ENCODE measurements around the gene RO60. TPM values are rescaled to one million over a fixed set of nuclear protein-coding genes. Genes with fewer than 3 reads are reported as not detected.
"Not testable (repeated sequence)": the region's sequence is repeated elsewhere in the genome, so short reads cannot be mapped to it uniquely, and the experiment has no call there.

RO60 gene
- total RNA-seq, 2 experiments from 2014 or later: 56.5 to 65.8 TPM

DNA sequence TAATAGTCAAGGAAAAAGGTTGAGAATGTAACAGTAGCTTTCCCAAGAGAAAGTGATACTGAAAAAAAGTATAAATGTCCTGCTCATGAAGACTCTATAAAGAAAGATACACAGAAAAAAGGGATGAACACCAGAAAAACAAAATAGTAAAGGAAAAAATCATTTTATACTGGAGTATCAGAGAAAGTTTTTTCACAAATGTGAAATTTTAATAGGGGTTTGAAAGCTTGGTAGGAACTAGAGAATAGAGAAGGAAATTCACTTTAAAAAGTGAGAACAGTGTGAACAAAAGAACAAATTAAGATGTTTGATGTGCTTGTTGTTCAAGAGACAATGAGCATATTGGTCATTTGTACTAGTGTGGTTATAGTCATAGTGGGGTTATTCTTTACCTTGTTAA is 25.8 kb upstream of the RO60 start:
- Mint-ChIP-seq H3K9me3 (no peaks in the 10 kb centered on the region), H3K4me3 (no peak overlapping the region), H3K27ac (no peak overlapping the region), H3K36me3 (peaks cover 11% of the 10 kb centered on the region), H3K4me1 (ENCODE audit: low read depth) (peaks cover 23% of the 10 kb centered on the region), H3K27me3 (no peaks in the 10 kb centered on the region)
- ChIA-PET CTCF (interaction anchor here (0.6 kb wide), 1 partner anchor 191 kb away, joined by 3 read pairs; no protein-coding TSS in a partner anchor), POLR2A (no interaction called here)
- no peak for DNase-seq
- intact Hi-C loops (cut with micrococcal nuclease): no loop called here

DNA sequence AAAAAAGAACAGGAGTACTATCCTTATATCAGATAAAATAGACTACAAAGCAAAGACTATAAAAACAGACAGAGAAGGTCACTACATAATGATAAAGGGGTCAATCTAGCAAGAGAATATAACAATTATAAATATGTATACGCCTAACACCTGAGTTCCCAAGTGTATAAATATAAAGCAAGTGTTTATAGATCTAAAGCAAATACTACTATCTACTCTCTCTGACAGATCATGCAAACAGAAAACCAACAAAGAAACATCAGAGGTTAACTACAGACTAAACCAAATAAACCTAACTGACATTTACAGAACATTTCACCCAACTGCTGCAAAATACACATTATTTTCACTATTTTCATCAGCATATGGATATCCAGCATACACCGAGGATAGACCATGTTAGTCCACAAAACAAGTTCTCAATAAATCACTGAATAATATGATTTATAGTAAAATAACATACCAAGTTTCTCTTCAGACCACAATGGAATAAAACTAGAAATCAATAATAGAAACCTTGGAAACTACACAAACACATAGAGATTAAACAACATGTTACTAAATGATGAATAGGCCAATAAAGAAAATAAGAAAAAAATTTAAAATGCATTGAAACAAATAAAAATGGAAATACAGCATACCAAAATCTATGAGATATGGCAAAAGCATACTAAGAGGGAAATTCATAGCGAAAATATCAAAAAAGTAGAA is 22.9 kb upstream of the RO60 start:
- POLR2A ChIA-PET: no interaction called here
- H3K27ac Mint-ChIP-seq: no peak overlapping the region

DNA sequence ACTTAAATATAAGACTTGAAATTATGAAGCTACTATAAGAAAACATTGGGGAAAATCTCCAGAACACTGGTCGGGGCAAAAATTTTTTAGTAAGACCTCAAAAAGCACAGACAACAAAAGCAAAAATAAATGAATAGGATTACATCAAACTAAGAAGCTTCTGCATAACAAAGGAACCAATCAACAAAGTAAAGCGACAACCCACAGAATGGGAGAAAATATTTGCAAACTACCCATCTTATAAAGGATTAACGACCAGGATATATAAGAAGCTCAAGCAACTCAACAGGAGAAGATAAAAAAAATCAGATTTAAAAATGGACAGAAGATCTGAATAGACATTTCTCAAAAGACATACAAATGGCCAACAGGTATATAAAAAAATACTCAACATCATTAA is 19.4 kb upstream of the RO60 start:
- no peaks in the 10 kb centered on the region for H3K27me3 Mint-ChIP-seq
- DNase-seq: no peak
- no peaks in the 10 kb centered on the region for H3K9me3 Mint-ChIP-seq
- peaks cover 28% of the 10 kb centered on the region for H3K36me3 Mint-ChIP-seq
- peaks cover 26% of the 10 kb centered on the region for H3K4me1 Mint-ChIP-seq (ENCODE audit: low read depth)
- no peak overlapping the region for H3K27ac Mint-ChIP-seq
- no peak overlapping the region for H3K4me3 Mint-ChIP-seq
- CTCF ChIA-PET: no interaction called here
- intact Hi-C loops (cut with micrococcal nuclease): no loop called here
- POLR2A ChIA-PET: no interaction called here

More for the DNA sequence above, 22.9 kb upstream of the RO60 start:
- H3K9me3 Mint-ChIP-seq: no peaks in the 10 kb centered on the region
- H3K4me3 Mint-ChIP-seq: no peak overlapping the region
- intact Hi-C loops (cut with micrococcal nuclease): no loop called here
- H3K27me3 Mint-ChIP-seq: no peaks in the 10 kb centered on the region
- peaks cover 23% of the 10 kb centered on the region for H3K4me1 Mint-ChIP-seq (ENCODE audit: low read depth)
- no peak for DNase-seq
- CTCF ChIA-PET: interaction anchor here (0.6 kb wide), 1 partner anchor 561 kb away, joined by 3 read pairs; no protein-coding TSS in a partner anchor
- H3K36me3 Mint-ChIP-seq: peaks cover 20% of the 10 kb centered on the region

DNA sequence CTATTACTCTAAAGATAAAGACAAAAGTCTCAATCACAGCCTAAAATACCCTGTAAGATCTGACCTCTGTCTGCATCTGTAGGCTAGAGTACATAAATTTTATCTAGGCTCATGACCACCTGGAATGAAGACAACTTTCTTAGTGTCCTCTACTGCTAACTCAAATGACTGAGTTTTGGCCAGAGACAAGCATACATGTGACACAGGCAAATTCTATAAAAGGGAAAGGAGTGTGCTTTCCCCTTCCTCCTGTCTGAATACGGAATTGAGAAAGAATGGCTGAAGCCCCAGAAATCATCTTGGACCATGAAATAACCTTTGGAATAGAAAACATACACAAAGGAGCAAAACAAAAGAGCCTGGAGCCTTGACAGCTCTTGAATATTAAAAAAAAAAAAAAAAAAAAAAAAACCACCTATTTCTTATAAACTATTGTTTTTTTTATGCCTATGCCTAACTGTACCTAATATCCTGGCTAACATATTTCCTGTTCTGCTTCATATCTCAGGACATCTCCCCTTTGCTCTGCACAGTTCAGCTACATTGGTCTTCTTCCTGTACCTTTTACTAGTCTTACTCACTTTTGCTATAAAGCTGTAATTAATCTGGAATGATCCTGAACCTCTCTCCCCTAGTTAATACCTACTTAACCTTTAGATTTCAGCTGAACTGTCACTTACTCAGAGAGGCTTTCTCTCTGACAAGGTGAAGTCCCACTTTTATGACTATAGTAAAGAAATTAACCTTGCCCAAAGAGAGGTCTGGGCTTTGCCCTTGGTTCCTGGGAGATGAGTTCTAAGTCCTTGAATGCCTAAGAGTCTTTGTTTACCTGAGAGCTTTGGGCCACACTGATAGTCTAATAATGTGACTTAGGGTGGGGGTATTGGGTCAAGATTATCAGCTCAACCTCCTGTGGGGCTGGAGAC is 16.4 kb upstream of the RO60 start:
- POLR2A ChIA-PET: interaction anchor here (1.3 kb wide), 1 partner anchor 16 kb away, joined by 6 read pairs; the partner anchor contains the start of gene UCHL5
- CTCF ChIA-PET: no interaction called here
- Mint-ChIP-seq H3K9me3 (no peaks in the 10 kb centered on the region), H3K4me3 (no peak overlapping the region), H3K36me3 (peaks cover 27% of the 10 kb centered on the region), H3K4me1 (ENCODE audit: low read depth) (peaks cover 11% of the 10 kb centered on the region), H3K27me3 (no peaks in the 10 kb centered on the region), H3K27ac (no peak overlapping the region)
- intact Hi-C loops (cut with micrococcal nuclease): no loop called here
- no peak for DNase-seq

DNA sequence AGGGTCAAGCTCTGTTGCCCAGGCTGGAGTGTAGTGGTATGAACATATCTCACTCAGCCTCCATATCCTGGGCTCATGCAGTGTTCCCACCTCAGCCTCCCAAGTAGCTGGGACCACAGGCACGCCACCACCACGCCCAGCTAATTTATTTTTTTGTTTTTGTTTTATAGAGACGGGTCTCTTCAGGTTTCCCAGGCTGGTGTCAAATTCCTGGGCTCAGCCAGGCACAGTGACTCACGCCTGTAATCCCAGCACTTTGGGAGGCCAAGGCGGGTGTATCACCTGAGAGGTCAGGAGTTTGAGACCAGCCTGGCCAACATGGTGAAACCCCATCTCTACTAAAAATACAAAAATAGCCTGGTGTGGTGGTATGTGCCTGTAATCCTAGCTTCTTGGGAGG is 10.5 kb upstream of the RO60 start:
- POLR2A ChIA-PET: interaction anchor here (0.6 kb wide), 1 partner anchor 149 kb away, joined by 5 read pairs; no protein-coding TSS in a partner anchor
- H3K27me3 Mint-ChIP-seq: not testable (repeated sequence)

DNA sequence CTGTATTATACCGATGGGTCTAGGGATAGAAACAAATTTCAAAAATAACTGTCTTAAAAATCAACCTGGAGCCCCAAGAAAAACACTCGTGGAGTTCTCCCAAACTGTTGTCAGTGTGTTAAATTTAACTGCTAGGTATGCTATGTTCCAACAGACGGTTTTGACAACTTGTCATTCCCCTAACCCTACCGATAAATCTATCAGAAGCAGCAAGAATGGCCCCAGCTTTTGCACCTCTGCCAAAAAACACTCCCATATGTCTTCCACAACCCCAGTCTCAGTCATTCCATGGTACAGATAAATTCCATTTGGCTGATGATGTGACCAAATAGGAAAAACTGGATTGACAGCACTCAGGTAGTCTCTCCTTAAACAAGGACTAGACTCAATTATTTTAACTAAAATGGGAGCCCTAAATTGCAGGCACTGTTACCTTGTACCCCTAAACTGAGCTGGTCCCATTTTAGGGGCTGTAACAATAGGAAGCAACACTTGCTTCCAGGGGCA is 5.2 kb upstream of the RO60 start:
- POLR2A ChIA-PET: no interaction called here
- H3K27me3 Mint-ChIP-seq: peaks cover 1% of the 10 kb centered on the region
- H3K4me1 Mint-ChIP-seq (ENCODE audit: low read depth): peaks cover 35% of the 10 kb centered on the region
- CTCF ChIA-PET: interaction anchor here (0.6 kb wide), 1 partner anchor 250 kb away, joined by 3 read pairs; no protein-coding TSS in a partner anchor
- H3K9me3 Mint-ChIP-seq: no peaks in the 10 kb centered on the region
- peaks cover 27% of the 10 kb centered on the region for H3K36me3 Mint-ChIP-seq
- intact Hi-C loops (cut with micrococcal nuclease): no loop called here
- DNase-seq: no peak
- H3K4me3 Mint-ChIP-seq: no peak overlapping the region
- no peak overlapping the region for H3K27ac Mint-ChIP-seq

More for the DNA sequence above, 10.5 kb upstream of the RO60 start:
- H3K4me1 Mint-ChIP-seq (ENCODE audit: low read depth); CTCF ChIA-PET; H3K27ac Mint-ChIP-seq; intact Hi-C loops (cut with micrococcal nuclease); H3K4me3 Mint-ChIP-seq; H3K9me3 Mint-ChIP-seq; DNase-seq: not testable (repeated sequence)
- H3K36me3 Mint-ChIP-seq: peaks cover 20% of the 10 kb centered on the region

DNA sequence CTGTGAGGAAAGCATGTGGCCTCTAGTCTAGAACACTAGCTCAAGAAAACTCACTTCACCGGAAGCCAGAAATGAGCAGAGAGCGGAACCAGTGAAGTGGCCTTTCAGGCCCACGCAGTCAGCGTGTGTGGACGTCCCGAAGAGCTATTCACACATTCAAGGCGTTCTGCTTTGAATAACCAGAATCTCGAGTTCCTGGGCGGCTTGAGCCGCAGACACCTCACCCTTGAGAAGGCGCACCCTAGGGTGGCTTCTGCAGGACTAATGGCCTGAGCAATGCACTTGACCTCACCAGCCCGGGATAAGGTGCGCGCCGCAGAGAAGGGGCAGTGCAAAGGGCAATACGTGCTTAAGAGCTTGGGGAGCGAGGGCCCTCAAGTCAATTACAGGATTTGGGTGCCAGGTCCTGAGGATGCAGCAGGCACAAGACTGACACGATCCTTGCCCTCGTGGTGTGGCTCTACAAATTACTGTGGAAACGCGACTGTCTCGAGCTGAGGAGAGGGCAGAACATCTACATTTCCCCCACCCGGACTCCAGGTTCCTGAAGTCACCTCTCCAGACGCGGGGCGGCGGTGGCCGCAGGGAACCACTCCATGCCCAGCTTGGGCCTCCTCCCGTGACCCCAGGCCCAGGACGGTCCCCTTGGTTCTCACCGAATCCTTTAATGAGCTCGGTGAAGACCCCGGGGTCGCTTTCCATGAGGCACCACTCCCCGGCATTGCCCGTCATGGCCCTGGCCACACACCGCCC is 707 bp upstream of the RO60 start:
- H3K27ac Mint-ChIP-seq: peak overlapping the region; percentile 98
- H3K4me3 Mint-ChIP-seq: peak overlapping the region; percentile 92
- peaks cover 1% of the 10 kb centered on the region for H3K27me3 Mint-ChIP-seq
- ChIA-PET POLR2A (interaction anchor here (0.6 to 2.5 kb wide), 14 partner anchors 13 to 542 kb away, joined by 3 to 25 read pairs (median 4); partner anchors contain the start of genes CDC73, GLRX2 and RGS2), CTCF (interaction anchor here (0.7 to 2.9 kb wide), 15 partner anchors 11 to 585 kb away, joined by 3 to 25 read pairs (median 4); partner anchors contain the start of gene CDC73)
- intact Hi-C loops (cut with micrococcal nuclease): loop anchor here (1.0 to 5.0 kb wide), 10 partner anchors 47 to 1230 kb away; partner anchors contain the start of genes CDC73, GLRX2, RGS1 and RGS2
- H3K4me1 Mint-ChIP-seq (ENCODE audit: low read depth): peaks cover 55% of the 10 kb centered on the region
- no peaks in the 10 kb centered on the region for H3K9me3 Mint-ChIP-seq
- DNase-seq: peak; percentile 86
- H3K36me3 Mint-ChIP-seq: peaks cover 29% of the 10 kb centered on the region

DNA sequence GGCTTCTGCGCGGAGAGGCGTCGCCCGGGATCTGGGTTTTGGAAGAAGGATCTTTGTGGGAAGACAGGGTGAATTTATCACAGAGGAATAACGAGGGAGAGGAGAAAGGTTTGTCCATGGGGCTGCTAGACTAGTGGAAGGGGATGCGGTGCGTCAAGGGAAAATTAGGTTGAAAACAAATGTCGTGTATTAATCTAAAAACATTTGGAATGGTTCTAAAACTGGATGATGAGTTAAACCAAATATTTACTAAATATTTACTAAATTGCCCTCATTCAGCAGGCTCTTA is 647 bp downstream of the RO60 start:
- intact Hi-C loops (cut with micrococcal nuclease): no loop called here
- peaks cover 1% of the 10 kb centered on the region for H3K27me3 Mint-ChIP-seq
- no peaks in the 10 kb centered on the region for H3K9me3 Mint-ChIP-seq
- CTCF ChIA-PET: interaction anchor here (0.8 kb wide), 1 partner anchor 61 kb away, joined by 3 read pairs; no protein-coding TSS in a partner anchor
- H3K4me3 Mint-ChIP-seq: peak overlapping the region; percentile 92
- no peak for DNase-seq
- H3K4me1 Mint-ChIP-seq (ENCODE audit: low read depth): peaks cover 55% of the 10 kb centered on the region
- peak overlapping the region; percentile 98 for H3K27ac Mint-ChIP-seq
- POLR2A ChIA-PET: no interaction called here
- H3K36me3 Mint-ChIP-seq: peaks cover 29% of the 10 kb centered on the region

DNA sequence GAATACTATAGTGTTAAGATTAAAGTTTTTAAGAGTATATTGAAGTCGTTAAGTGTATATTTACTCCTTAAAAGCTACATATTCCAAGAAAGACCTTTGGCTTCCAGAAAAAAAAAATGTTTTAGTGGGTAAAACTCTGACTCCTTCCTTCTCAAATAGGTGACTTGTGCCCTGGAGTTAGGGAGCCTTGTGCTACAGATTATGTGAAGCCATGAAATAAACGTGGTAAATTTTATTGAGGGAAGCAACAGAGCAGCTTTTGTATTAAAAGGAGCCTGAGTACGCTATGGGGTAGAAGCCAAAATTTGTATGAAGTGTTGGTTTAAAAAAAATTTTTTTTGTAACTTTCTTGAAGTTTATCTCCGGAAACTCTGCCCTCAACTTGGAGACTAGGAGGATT is 994 bp downstream of the RO60 start:
- ChIA-PET CTCF (interaction anchor here (0.8 kb wide), 1 partner anchor 61 kb away, joined by 3 read pairs; no protein-coding TSS in a partner anchor), POLR2A (no interaction called here)
- intact Hi-C loops (cut with micrococcal nuclease): no loop called here
- Mint-ChIP-seq H3K36me3 (peaks cover 29% of the 10 kb centered on the region), H3K4me1 (ENCODE audit: low read depth) (peaks cover 58% of the 10 kb centered on the region), H3K27ac (peak overlapping the region; percentile 72), H3K27me3 (peaks cover 1% of the 10 kb centered on the region), H3K9me3 (no peaks in the 10 kb centered on the region), H3K4me3 (peak overlapping the region; percentile 92)
- DNase-seq: no peak

DNA sequence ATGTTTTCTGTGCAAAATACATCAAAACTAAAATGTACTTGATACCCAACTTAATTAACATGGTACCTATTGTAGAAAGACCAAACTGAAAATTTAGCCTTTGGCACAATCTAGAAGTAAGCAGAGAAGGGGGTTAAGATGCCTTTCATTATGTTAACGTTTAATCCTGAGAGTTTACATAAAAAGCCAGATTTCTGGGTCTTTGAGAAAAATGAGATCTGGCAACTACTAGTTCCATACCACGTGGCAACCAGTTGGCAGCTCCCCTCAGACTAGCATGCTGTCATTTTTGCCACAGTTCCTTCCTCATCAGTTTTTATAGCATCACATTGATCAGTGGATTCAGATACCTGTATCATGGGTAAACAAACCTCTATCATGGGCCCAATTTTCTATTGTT is 1.5 kb downstream of the RO60 start:
- Mint-ChIP-seq H3K27me3 (peaks cover 1% of the 10 kb centered on the region), H3K36me3 (peaks cover 29% of the 10 kb centered on the region), H3K4me3 (peak overlapping the region; percentile 92), H3K4me1 (ENCODE audit: low read depth) (peaks cover 63% of the 10 kb centered on the region), H3K9me3 (no peaks in the 10 kb centered on the region), H3K27ac (peak overlapping the region; percentile 72)
- ChIA-PET CTCF (interaction anchor here (0.8 kb wide), 1 partner anchor 61 kb away, joined by 3 read pairs; no protein-coding TSS in a partner anchor), POLR2A (no interaction called here)
- DNase-seq: peak; percentile 24
- intact Hi-C loops (cut with micrococcal nuclease): no loop called here

DNA sequence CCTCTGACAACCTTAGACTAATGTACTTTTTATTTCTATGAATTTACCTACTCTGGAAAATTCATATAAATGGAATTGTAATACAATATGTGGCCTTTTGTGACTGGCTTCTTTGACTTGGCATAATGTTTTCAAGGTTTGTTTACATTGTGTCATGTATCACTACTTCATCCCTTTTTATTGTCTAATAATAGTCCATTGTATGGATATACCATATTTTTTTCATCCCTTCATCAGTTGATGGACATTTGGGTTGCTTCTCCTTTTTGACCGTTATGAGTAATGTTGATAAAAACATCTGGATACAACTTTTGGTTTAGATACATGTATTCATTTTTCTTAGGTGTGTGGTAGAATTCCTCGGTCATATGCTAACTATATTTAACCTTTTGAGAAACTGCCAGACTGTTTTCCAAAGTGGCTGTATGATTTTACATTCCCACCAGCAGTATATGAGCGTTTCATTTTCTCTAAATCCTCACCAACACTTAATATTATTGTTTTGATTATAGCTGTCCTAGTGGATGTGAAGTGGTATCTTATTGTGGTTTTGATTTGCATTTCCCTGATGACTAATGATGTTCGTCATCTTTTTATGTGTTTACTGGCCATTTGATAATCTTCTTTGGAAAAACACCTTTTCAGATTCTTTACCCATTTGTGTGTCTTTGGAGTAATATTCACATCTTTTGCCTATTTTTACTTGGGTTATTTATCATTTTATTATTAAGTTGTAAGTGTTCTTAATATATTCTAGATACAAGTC is 3.5 kb downstream of the RO60 start:
- no peak overlapping the region for H3K4me3 Mint-ChIP-seq
- intact Hi-C loops (cut with micrococcal nuclease): loop anchor here (1.0 kb wide), 1 partner anchor 8 kb away; no protein-coding TSS in a partner anchor
- peaks cover 19% of the 10 kb centered on the region for H3K36me3 Mint-ChIP-seq
- ChIA-PET POLR2A (no interaction called here), CTCF (no interaction called here)
- peak overlapping the region; percentile 59 for H3K27ac Mint-ChIP-seq
- peaks cover 1% of the 10 kb centered on the region for H3K27me3 Mint-ChIP-seq
- H3K9me3 Mint-ChIP-seq: no peaks in the 10 kb centered on the region
- no peak for DNase-seq
- H3K4me1 Mint-ChIP-seq (ENCODE audit: low read depth): peaks cover 62% of the 10 kb centered on the region

All from activated CD4-positive, alpha-beta memory T cell treated with anti-CD3 and anti-CD28 coated beads for 36 hours (primary cell).